Head of caudate nucleus (tissue), 42 donors: ENCODE measurements around the gene B9D1.

Experiments used
- DNase-seq, 42 donors: peaks; one replicate each; pipeline versions ENCODE4 v3.0.0 to v3.0.0-alpha.2; 2020 to 2021; ENCODE audit warnings: mixed read lengths in 7 of 42
- intact Hi-C: fragments of 100-400 bp; cut with DNase I; formaldehyde crosslinking; loops from one replicate; pipeline ENCODE4 v1.15.0; 2022

B9D1 gene

DNA sequence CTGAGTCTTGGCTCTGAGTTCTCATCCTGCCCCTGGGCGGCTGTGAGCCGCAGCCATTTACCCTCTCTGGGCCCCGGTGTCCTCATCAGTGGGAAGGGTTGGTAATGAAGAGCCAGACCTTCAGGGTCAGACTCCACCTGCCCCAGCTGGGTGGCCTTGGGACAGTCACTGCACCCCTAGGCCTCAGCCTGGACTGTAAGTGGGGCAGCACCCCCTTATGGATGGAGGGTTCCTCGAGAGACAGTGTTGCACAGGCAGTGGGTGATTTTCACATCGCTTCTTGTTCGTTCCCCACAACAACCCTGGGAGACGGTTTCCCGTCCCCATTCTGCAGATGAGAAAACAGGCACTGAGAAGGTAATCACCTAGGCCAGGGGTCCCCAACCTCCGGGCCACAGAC lies 60.5 kb downstream of the B9D1 start:
- intact Hi-C loops: no loop called here
- DNase-seq: no peak

DNA sequence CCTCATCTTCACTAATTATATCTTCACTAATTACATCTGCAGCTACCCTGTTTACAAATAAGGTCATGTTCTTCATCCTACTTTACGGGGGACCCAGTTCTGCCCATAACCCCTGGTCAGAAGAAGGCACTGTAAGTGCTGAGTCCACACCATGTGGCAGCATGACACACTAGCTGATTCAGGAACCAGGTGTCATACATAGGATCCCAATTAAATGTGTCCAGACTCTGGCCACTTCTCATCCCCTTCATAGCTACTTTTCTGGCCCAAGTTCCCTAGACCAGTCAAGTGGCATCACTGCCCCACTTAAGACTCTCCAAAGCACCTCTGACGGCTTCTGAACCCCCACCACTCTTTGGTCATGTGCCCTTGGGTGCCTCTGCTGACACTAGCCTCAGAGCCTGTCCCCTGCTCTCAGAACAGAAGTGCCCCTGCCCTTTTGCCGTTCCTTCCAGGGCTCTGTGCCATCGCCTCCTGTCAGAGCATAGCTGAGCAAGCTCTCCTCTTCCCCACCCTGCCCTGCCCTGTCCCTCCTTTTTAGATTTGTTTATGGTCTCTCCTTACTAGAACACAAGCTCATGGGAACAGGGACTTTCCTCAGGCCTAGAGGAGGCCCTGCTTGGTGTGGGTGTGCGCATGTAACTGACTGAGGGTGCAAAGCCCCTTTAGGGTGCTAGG lies 61.1 kb downstream of the B9D1 start:
- DNase-seq: peak in 1 of 42 donors; percentile 24
- intact Hi-C loops: no loop called here

DNA sequence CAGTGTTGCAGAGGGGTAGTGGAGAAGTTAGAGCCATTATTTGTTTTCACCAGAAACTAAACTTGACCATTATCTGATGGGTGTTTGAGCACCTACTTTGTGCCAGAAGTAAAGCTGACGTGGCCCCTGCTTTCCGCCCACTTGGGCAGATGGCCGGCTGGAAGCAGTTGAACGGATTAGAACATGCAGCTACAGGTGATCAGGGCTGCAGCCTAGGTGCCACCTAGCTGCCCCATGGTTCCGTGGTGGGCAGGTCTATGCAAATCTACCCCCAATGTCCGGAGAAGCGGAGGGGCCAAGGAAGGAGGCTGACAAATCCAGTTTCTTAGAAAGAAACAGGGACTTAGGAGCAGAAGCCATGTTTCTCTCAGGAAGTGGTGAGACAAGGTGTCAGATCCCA lies 62.7 kb downstream of the B9D1 start:
- no peak for DNase-seq
- intact Hi-C loops: no loop called here

DNA sequence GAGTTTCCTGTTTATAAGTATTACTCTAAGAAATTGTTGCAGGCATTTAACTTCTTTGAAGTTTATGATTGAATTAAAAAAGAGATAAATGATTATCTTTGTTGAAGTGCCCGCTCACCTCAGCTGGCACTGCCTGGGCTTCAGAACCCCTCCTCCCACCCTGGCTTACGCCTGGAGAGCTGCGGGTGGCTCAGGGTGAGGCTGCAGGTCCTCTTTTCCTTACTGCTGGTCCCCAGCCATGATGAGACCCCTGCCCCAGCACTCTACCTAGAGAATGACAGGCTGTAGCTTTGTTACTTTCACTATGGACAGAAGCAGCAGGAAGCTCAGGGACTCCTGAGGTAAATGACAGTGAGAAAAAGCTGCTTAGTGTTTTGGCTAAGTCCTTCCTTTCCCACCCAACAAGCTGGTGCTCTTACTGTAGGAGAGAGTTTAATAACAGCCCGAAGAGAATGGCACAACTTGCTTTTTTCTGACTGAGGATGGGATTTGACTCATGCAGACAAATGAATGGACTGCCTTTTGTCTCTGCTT lies 63.2 kb downstream of the B9D1 start:
- intact Hi-C loops: no loop called here
- no peak for DNase-seq

DNA sequence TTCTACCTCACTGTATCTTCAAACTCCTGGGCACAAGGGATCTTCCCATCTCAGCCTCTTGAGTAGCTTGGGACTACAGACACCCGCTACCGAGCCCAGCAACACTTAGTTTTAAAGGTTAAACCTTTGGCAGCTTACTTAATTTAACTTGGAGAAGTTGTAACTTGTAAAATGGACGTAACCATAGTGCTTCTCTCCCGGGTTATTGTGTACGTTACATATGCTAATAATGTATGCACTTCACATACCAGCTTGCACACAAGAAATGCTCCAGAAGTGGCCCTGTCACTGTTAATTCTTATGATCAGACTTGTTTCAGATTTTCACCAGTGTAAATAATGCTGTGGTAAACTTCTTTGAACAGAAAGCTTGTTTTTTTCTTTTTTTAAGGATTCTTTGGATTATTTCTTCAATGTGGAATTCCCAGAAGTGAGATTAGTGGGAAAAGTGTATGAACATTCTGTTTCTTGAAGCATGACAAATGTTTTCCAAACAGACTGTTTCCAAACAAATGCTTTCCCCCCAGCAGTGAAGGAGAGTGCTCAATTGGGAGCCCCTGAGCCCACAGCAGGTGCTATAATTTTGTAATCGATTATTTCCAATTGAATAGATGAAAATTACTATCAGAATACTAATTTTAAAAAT lies 63.8 kb downstream of the B9D1 start:
- intact Hi-C loops: no loop called here
- no peak for DNase-seq

DNA sequence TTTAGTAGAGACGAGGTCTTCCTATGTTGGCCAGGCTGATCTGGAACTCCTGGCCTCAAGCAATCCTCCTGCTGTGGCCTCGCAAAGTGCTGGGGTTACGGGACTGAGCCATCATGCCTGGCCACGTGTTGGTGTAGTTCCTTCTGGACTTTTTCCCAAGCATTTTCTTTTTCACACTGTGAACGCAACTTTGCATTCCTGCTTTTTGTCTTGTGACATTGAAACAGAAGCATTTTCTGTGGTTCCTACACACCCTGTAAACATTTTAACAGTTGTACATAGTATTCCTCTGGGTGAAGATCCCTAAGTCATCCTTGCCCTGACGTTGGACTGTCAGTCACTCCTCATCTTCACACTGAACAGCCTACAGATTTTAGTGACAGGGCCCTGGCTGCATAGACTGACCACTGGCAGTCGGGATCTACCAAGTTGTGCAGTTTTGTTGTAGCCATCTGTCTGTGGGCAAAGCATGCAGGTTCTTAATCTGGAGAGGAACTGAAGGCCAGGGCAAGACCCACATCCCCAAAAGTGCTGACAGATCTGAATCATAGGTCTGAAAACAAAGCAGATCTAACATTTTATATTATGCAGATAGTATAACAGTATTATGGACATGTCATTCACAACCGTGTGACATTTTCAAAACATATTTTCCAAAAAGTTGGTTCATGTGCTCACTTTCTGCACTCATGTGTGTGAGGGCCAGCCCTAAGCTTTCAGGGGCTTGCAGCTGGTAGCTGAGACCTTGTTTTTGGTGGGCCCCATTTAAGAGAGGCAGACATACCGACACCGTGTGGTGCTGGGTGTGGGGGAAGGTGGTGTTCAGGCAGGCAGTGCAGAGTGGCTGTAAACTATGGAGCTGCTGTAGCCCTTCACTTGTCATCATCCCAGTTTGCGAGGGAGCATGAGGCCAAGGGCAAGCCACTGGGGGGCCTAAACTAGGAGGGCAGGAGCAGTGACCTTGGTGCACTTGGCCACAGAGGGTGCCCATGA lies 65.4 kb downstream of the B9D1 start:
- DNase-seq: no peak
- intact Hi-C loops: no loop called here

DNA sequence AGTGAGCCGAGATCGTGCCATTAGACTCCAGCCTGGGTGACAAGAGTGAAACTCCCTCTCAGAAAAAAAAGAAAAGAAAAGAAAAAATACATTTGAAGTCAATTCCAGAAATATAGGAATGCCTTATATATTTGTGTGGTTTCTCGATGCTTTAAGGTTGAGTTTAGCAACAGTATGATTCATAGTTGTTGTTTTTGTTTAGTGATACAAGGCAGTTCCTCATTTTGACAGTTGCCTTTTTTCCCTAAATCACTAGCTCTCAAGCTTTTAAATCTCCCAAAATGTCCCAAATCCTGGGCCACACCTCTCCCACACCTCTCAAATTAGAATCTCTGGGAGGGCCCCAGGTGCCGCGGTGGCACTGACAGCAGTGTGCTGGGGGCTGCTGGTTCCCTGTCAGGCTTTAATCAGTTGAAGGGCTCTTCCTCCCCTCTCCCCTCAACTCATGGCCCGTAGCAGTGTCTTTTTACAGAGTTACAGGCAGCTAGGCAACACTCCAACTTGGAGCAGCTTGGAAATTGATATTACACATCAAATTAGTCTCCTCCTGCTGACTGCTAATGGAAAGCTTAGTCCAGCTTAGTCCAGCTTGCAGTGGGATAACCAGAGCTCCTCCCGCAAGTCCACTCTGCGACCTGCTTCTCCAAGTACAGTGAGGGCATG lies 66.9 kb downstream of the B9D1 start:
- no peak for DNase-seq
- intact Hi-C loops: no loop called here

DNA sequence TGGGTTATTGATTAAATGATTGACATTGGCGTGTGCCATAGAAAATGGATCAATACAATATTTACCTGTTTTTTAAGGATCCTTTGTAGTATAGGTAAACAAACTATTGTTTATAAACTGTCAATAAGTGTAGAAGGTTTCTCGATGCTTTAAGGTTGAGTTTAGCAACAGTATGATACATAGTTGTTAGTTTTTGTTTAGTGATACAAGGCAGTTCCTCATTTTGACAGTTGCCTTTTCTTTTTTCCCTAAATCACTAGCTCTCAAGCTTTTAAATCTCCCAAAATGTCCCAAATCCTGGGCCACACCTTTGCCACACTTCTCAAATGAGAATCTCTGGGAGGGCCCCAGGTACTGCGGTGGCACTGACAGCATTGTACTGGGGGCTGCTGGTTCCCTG lies 68.1 kb downstream of the B9D1 start:
- no peak for DNase-seq
- intact Hi-C loops: no loop called here
